ENCODE results near the gene NAA16.

The NAA16 gene

DNA sequence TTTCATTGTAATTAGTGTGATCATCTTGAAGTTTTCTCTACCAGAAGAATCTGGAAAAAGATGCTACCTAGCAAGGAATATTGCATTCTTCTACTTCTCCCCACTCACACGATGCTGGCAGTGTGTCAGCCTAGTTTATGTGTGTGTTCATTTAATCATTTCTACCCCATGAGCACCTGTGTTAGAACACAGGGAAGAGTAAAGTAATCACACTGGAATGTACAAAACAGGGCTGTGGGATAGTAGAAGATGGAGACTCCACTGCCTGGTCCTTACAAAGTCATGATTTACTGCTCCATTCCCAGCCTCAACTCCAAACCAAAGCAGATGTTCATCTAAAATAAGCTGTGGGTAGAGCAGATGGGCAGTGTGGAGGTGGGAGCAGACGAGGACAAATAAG lies 98.5 kb downstream of the NAA16 start:
- DNase-seq (ENCODE audit: low read depth in 1 of 2, low spot score in 1 of 2), result no peak
- no peak overlapping the region for H3K4me3 ChIP-seq (replicated peaks; ENCODE audit: insufficient read depth, low read length)
- no peak for TF ChIP-seq GABPA (IDR thresholded peaks at IDR 0.05; ENCODE audit: low read depth)
- TF ChIP-seq, protein P1, sequence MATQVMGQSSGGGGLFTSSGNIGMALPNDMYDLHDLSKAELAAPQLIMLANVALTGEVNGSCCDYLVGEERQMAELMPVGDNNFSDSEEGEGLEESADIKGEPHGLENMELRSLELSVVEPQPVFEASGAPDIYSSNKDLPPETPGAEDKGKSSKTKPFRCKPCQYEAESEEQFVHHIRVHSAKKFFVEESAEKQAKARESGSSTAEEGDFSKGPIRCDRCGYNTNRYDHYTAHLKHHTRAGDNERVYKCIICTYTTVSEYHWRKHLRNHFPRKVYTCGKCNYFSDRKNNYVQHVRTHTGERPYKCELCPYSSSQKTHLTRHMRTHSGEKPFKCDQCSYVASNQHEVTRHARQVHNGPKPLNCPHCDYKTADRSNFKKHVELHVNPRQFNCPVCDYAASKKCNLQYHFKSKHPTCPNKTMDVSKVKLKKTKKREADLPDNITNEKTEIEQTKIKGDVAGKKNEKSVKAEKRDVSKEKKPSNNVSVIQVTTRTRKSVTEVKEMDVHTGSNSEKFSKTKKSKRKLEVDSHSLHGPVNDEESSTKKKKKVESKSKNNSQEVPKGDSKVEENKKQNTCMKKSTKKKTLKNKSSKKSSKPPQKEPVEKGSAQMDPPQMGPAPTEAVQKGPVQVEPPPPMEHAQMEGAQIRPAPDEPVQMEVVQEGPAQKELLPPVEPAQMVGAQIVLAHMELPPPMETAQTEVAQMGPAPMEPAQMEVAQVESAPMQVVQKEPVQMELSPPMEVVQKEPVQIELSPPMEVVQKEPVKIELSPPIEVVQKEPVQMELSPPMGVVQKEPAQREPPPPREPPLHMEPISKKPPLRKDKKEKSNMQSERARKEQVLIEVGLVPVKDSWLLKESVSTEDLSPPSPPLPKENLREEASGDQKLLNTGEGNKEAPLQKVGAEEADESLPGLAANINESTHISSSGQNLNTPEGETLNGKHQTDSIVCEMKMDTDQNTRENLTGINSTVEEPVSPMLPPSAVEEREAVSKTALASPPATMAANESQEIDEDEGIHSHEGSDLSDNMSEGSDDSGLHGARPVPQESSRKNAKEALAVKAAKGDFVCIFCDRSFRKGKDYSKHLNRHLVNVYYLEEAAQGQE (IDR thresholded peaks at IDR 0.05; ENCODE audit: insufficient replicate concordance, low read depth), result no peak
- TF ChIP-seq POLR2AphosphoS5 (IDR thresholded peaks at IDR 0.05; ENCODE audit: low read depth), result no peak
- TF ChIP-seq SPI1 (IDR thresholded peaks at IDR 0.05; ENCODE audit: borderline replicate concordance, low read depth), result no peak
- no peak for TF ChIP-seq CTCF (IDR thresholded peaks at IDR 0.05; ENCODE audit: insufficient read depth, low read length)
- no peak overlapping the region for H3K27ac ChIP-seq (replicated peaks)
- no peaks in the 10 kb centered on the region for H3K27me3 ChIP-seq (ENCODE audit: insufficient read depth, poor library complexity, severe bottlenecking)

- TF ChIP-seq CTCF (IDR thresholded peaks at IDR 0.05; ENCODE audit: insufficient read depth, low read length) (no peak), GABPA (IDR thresholded peaks at IDR 0.05; ENCODE audit: low read depth) (no peak), SPI1 (IDR thresholded peaks at IDR 0.05; ENCODE audit: borderline replicate concordance, low read depth) (no peak), POLR2AphosphoS5 (IDR thresholded peaks at IDR 0.05; ENCODE audit: low read depth) (no peak)
- TF ChIP-seq, protein P1 (IDR thresholded peaks at IDR 0.05; ENCODE audit: insufficient replicate concordance, low read depth), result no peak
- DNase-seq (ENCODE audit: low read depth in 1 of 2, low spot score in 1 of 2), result no peak
- H3K27me3 ChIP-seq (ENCODE audit: insufficient read depth, poor library complexity, severe bottlenecking), result no peaks in the 10 kb centered on the region
- no peak overlapping the region for H3K4me3 ChIP-seq (replicated peaks; ENCODE audit: insufficient read depth, low read length)
- H3K27ac ChIP-seq (replicated peaks), result no peak overlapping the region
Observed at GRCh38 chr13:41411060-41411459, 100.0 kb downstream of the NAA16 start.

DNA sequence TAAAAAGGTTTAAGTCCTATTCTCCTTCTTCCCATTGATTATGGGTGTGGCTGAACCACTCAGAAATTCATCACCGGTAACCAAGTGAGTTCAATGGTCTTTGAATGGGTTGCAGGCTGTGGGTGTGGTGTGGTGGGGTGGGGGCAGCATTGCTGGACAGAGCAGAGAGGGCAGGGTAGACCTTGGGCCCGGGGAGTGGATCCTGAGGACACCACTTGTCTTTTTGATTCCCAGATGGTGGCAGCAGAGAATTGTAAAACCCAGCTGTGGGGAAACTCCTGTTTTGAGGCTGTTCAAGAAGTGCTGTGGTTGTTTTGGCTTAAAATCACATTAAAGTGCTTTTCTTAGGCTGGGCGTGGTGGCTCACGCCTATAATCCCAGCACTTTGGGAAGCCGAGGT lies 100.5 kb downstream of the NAA16 start:
- Histone ChIP-seq H3K27me3 (ENCODE audit: insufficient read depth, poor library complexity, severe bottlenecking) (no peaks in the 10 kb centered on the region), H3K27ac (replicated peaks) (no peak overlapping the region), H3K4me3 (replicated peaks; ENCODE audit: insufficient read depth, low read length) (no peak overlapping the region)
- DNase-seq (ENCODE audit: low read depth in 1 of 2, low spot score in 1 of 2), result peak in 1 of 2 experiments; percentile 46
- TF ChIP-seq SPI1 (IDR thresholded peaks at IDR 0.05; ENCODE audit: borderline replicate concordance, low read depth), result no peak
- no peak for TF ChIP-seq POLR2AphosphoS5 (IDR thresholded peaks at IDR 0.05; ENCODE audit: low read depth)
- TF ChIP-seq GABPA (IDR thresholded peaks at IDR 0.05; ENCODE audit: low read depth), result no peak
- TF ChIP-seq, protein P1 (IDR thresholded peaks at IDR 0.05; ENCODE audit: insufficient replicate concordance, low read depth), result no peak
- TF ChIP-seq CTCF (IDR thresholded peaks at IDR 0.05; ENCODE audit: insufficient read depth, low read length), result no peak
